Ovary (tissue), 3 donors: ENCODE data around the gene MKNK1.

Experiments used
- CTCF ChIP-seq, 3 donors: fragments of 450-650 bp in 2 of 3; fragments of 200-600 bp in 1 of 3; IDR thresholded peaks; one replicate each; pipeline versions ENCODE4 v1.5.1 to v1.8.0; 2016 to 2022; ENCODE audit warnings: antibody characterized with exemption in 3 of 3, mild to moderate bottlenecking in 1 of 3
- EP300 ChIP-seq: sonication (generic); formaldehyde crosslinking; IDR thresholded peaks from one replicate; pipeline ENCODE4 v1.6.1; 2017; ENCODE audit warnings: antibody characterized with exemption
- POLR2A ChIP-seq: fragments of 450-650 bp; IDR thresholded peaks from one replicate; pipeline ENCODE4 v1.6.1; 2017; ENCODE audit warnings: antibody characterized with exemption, mild to moderate bottlenecking, moderate library complexity
- donor health status: DM: no; HTN: no; CAD: no.

DNA sequence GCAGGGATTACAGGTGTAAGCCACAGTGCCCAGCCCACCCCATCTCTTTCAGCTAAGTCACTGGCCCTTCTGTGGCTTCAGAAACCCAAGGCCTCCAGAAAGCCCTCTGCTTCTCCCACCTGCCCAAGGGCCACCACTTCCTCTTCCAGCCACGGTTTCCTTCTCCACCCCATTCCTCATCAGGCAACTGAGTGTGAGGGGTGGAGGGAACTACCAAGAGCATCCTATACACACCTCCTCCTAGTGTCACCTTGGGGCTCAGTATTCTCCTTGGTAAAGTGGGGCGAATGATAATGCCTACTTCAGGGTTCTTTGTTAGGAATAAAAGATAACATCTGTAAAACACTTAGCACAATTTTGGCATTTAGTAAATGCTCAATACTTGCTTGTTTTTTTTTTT lies 82.7 kb downstream of the MKNK1 start:
- TF ChIP-seq EP300 (no peak), CTCF (IDR thresholded peaks at IDR 0.05) (no peak), POLR2A (no peak)
